SK-N-SH treated with all-trans-retinoic acid at 6 μM for 48 hours (cell line): ENCODE measurements around the gene CHRNA3.

Source experiments
- ATAC-seq: fragments of 200-7000 bp; cut with Tn5 transposase; 3 replicates; pipeline ENCODE4 v1.9.1; 2020; ENCODE audit warnings: mild to moderate bottlenecking, moderate library complexity
- ARNTL ChIP-seq: fragments of 450-650 bp; formaldehyde crosslinking; IDR thresholded peaks from 2 replicates; pipeline ENCODE4 v1.5.0; 2020; ENCODE audit warnings: low read depth, mild to moderate bottlenecking, moderate library complexity, borderline replicate concordance
- BACH2 ChIP-seq: fragments of 250-450 bp; sonication (Bioruptor Pico); IDR thresholded peaks from 2 replicates; pipeline ENCODE4 v1.9.0; 2021; ENCODE audit warnings: mild to moderate bottlenecking, borderline replicate concordance
- CREB5 ChIP-seq: fragments of 250-450 bp; sonication (Bioruptor Pico); IDR thresholded peaks from 2 replicates; pipeline ENCODE4 v1.5.1; 2020; ENCODE audit warnings: low read depth, mild to moderate bottlenecking, moderate library complexity
- CSDC2 ChIP-seq: fragments of 250-450 bp; sonication (Bioruptor Pico); IDR thresholded peaks from 2 replicates; pipeline ENCODE4 v1.5.0; 2020; ENCODE audit warnings: mild to moderate bottlenecking, moderate library complexity
- CSRNP3 ChIP-seq: fragments of 250-450 bp; sonication (Bioruptor Pico); IDR thresholded peaks from 2 replicates; pipeline ENCODE4 v1.5.1; 2021; ENCODE audit warnings: mild to moderate bottlenecking, moderate library complexity
- ESRRG ChIP-seq: fragments of 250-450 bp; sonication (Bioruptor Pico); IDR thresholded peaks from 2 replicates; pipeline ENCODE4 v1.6.1; 2021; ENCODE audit warnings: mild to moderate bottlenecking
- GLIS3 ChIP-seq: fragments of 250-450 bp; sonication (Bioruptor Pico); IDR thresholded peaks from 2 replicates; pipeline ENCODE4 v1.5.0; 2020; ENCODE audit warnings: mild to moderate bottlenecking, moderate library complexity
- ISL1 ChIP-seq: fragments of 250-450 bp; sonication (Bioruptor Pico); IDR thresholded peaks from 2 replicates; pipeline ENCODE4 v2.1.2; 2022; ENCODE audit warnings: mild to moderate bottlenecking, moderate library complexity
- OSR1 ChIP-seq: fragments of 250-450 bp; sonication (Bioruptor Pico); IDR thresholded peaks from 2 replicates; pipeline ENCODE4 v1.8.0; 2022; ENCODE audit warnings: moderate library complexity, mild to moderate bottlenecking, inconsistent platforms
- PATZ1 ChIP-seq: fragments of 250-450 bp; sonication (Bioruptor Pico); IDR thresholded peaks from 2 replicates; pipeline ENCODE4 v1.8.0; 2020; ENCODE audit warnings: mild to moderate bottlenecking, moderate library complexity, borderline replicate concordance
- POU6F1 ChIP-seq: fragments of 250-450 bp; sonication (Bioruptor Pico); IDR thresholded peaks from 2 replicates; pipeline ENCODE4 v1.8.0; 2021; ENCODE audit warnings: low read depth, mild to moderate bottlenecking, moderate library complexity, borderline replicate concordance
- PPARA ChIP-seq: fragments of 250-450 bp; sonication (Bioruptor Pico); IDR thresholded peaks from 2 replicates; pipeline ENCODE4 v1.5.0; 2020; ENCODE audit warnings: mild to moderate bottlenecking, borderline replicate concordance
- SNAI2 ChIP-seq: fragments of 250-450 bp; sonication (Bioruptor Pico); IDR thresholded peaks from 2 replicates; pipeline ENCODE4 v1.5.0; 2020; ENCODE audit warnings: mild to moderate bottlenecking, moderate library complexity
- TCF4 ChIP-seq: fragments of 250-450 bp; sonication (Bioruptor Pico); IDR thresholded peaks from 2 replicates; pipeline ENCODE4 v1.8.0; 2021; ENCODE audit warnings: mild to moderate bottlenecking, moderate library complexity, borderline replicate concordance
- TOX ChIP-seq: fragments of 250-450 bp; sonication (Bioruptor Pico); IDR thresholded peaks from 2 replicates; pipeline ENCODE4 v1.8.0; 2021; ENCODE audit warnings: mild to moderate bottlenecking, moderate library complexity, borderline replicate concordance
- TSHZ2 ChIP-seq: fragments of 250-450 bp; sonication (Bioruptor Pico); IDR thresholded peaks from 2 replicates; pipeline ENCODE4 v1.5.0; 2020; ENCODE audit warnings: mild to moderate bottlenecking, moderate library complexity
- ZC3H10 ChIP-seq: fragments of 250-450 bp; sonication (Bioruptor Pico); IDR thresholded peaks from 2 replicates; pipeline ENCODE4 v1.5.1; 2021; ENCODE audit warnings: mild to moderate bottlenecking, moderate library complexity
- ZFP3 ChIP-seq: fragments of 250-450 bp; sonication (Bioruptor Pico); IDR thresholded peaks from 2 replicates; pipeline ENCODE4 v1.5.0; 2020; ENCODE audit warnings: mild to moderate bottlenecking, moderate library complexity
- ZFP30 ChIP-seq: fragments of 450-650 bp; formaldehyde crosslinking; IDR thresholded peaks from 2 replicates; pipeline ENCODE4 v1.5.0; 2022; ENCODE audit warnings: mild to moderate bottlenecking, moderate library complexity
- ZNF70 ChIP-seq: fragments of 450-650 bp; formaldehyde crosslinking; IDR thresholded peaks from 2 replicates; pipeline ENCODE4 v1.5.0; 2020; ENCODE audit warnings: mild to moderate bottlenecking, moderate library complexity
- ZNF8 ChIP-seq: fragments of 450-650 bp; formaldehyde crosslinking; IDR thresholded peaks from 2 replicates; pipeline ENCODE4 v1.5.0; 2020; ENCODE audit warnings: mild to moderate bottlenecking, moderate library complexity

The CHRNA3 gene

GRCh38 chr15:78627348-78627747 is 6.6 kb upstream of the CHRNA3 start:
- no peak for TF ChIP-seq CSDC2
- no peak for TF ChIP-seq ZNF70 (CRISPR knock-in tag)
- TF ChIP-seq POU6F1, result no peak
- no peak for TF ChIP-seq TSHZ2 (CRISPR knock-in tag)
- ATAC-seq, result no peak

GRCh38 chr15:78626381-78626995 is 5.7 kb upstream of the CHRNA3 start:
- TF ChIP-seq ZNF8 (CRISPR knock-in tag) (no peak), ISL1 (CRISPR knock-in tag) (no peak), SNAI2 (CRISPR knock-in tag) (no peak), GLIS3 (no peak), TOX (CRISPR knock-in tag) (no peak), ZFP3 (CRISPR knock-in tag) (no peak)

GRCh38 chr15:78625606-78626280 is 4.9 kb upstream of the CHRNA3 start:
- no peak for TF ChIP-seq CSDC2
- no peak for TF ChIP-seq ZNF70 (CRISPR knock-in tag)
- TF ChIP-seq OSR1, result no peak
- TF ChIP-seq ZC3H10 (CRISPR knock-in tag), result no peak
- TF ChIP-seq ZFP30 (CRISPR knock-in tag), result no peak
- no peak for TF ChIP-seq GLIS3
- TF ChIP-seq PATZ1 (CRISPR knock-in tag), result no peak
- TF ChIP-seq TCF4 (CRISPR knock-in tag), result no peak
- TF ChIP-seq TOX (CRISPR knock-in tag), result no peak
- TF ChIP-seq ZFP3 (CRISPR knock-in tag), result no peak
- no peak for TF ChIP-seq ARNTL
- TF ChIP-seq BACH2, result no peak
- peak; percentile 16; the same call in 1 of the 3 replicates for ATAC-seq

More at GRCh38 chr15:78626381-78626995, 5.7 kb upstream of the CHRNA3 start:
- no peak for ATAC-seq

- ATAC-seq, result no peak
- no peak for TF ChIP-seq CREB5 (CRISPR knock-in tag)
- TF ChIP-seq PPARA (CRISPR knock-in tag), result no peak
- no peak for TF ChIP-seq ESRRG (CRISPR knock-in tag)
- no peak for TF ChIP-seq ZFP3 (CRISPR knock-in tag)
- no peak for TF ChIP-seq CSRNP3 (CRISPR knock-in tag)
- no peak for TF ChIP-seq ZFP30 (CRISPR knock-in tag)
- TF ChIP-seq ZC3H10 (CRISPR knock-in tag), result no peak
- no peak for TF ChIP-seq SNAI2 (CRISPR knock-in tag)
These were observed 4.1 kb upstream of the CHRNA3 start for GRCh38 chr15:78624651-78625590.
